Aorta (tissue), 5 donors: ENCODE results near the gene TEKT5. TPM values are rescaled to one million over a fixed set of nuclear protein-coding genes. Genes with fewer than 3 reads are reported as not detected.
A peak's percentile ranks its signal among the peaks of the same experiment; 100 is the strongest.

Source experiments
- ATAC-seq: fragments of 200-7000 bp; cut with Tn5 transposase; one replicate; pipeline ENCODE4 v1.9.1; 2022; ENCODE audit warnings: moderate library complexity; ENCODE audit not compliant: low FRiP score
- DNase-seq, 2 donors: peaks; one replicate each; pipeline ENCODE4 v3.0.0-alpha.2; 2020
- H3K27ac ChIP-seq, 2 donors: one replicate each; pipeline ENCODE4 v1.5.1; 2013; ENCODE audit warnings: low read length in 2 of 2, mild to moderate bottlenecking in 2 of 2, moderate library complexity in 2 of 2, control low read depth in 1 of 2, inconsistent platforms in 1 of 2, low read depth in 1 of 2
- H3K27me3 ChIP-seq, 2 donors: one replicate each; pipeline ENCODE4 v1.6.1; 2013; ENCODE audit warnings: control low read depth in 1 of 2, low read length in 1 of 2, mild to moderate bottlenecking in 1 of 2, moderate library complexity in 1 of 2; ENCODE audit not compliant: insufficient read depth in 2 of 2, control insufficient read depth in 1 of 2
- H3K36me3 ChIP-seq, 2 donors: one replicate each; pipeline ENCODE4 v1.6.1; 2013; ENCODE audit warnings: control low read depth in 1 of 2, low read length in 1 of 2, mild to moderate bottlenecking in 1 of 2; ENCODE audit not compliant: insufficient read depth in 2 of 2, control insufficient read depth in 1 of 2
- H3K4me1 ChIP-seq, 2 donors: one replicate each; pipeline ENCODE4 v1.6.1; 2013; ENCODE audit warnings: low read length in 2 of 2, control low read depth in 1 of 2, mild to moderate bottlenecking in 1 of 2, moderate library complexity in 1 of 2; ENCODE audit not compliant: insufficient read depth in 2 of 2, control insufficient read depth in 1 of 2
- H3K4me3 ChIP-seq, 2 donors: one replicate each; pipeline ENCODE4 v1.5.1; 2013; ENCODE audit warnings: low read length in 2 of 2, control low read depth in 1 of 2, mild to moderate bottlenecking in 1 of 2
- H3K9me3 ChIP-seq: one replicate; pipeline ENCODE4 v1.6.1; 2013; ENCODE audit warnings: mild to moderate bottlenecking, low read length; ENCODE audit not compliant: control insufficient read depth
- WGBS, 2 donors: extraction: QIAGEN DNeasy Blood & Tissue Kit; methylation state at CpG; one replicate each; pipeline ENCODE4 v1.1.7; 2013; 5-methylcytosine and 5-hydroxymethylcytosine counted together
- intact Hi-C, 2 donors: fragments of 100-400 bp; cut with DNase I; formaldehyde crosslinking; loops; one replicate each; pipeline versions ENCODE4 v1.14.2 to v1.15.0; 2022
- polyA plus RNA-seq, 2 donors: library from polyadenylated mRNA; stranded (reverse); fragments of 200-250 nt; gene quantifications; one replicate each; pipeline ENCODE4 v1.2.3, GENCODE V29; 2013
- total RNA-seq, 2 donors: library from RNA; stranded (reverse); fragmentation: NEBNext Ultra II Directional; extraction: Animal tissue kit (Norgen Biotek cat#: 25700); gene quantifications; one replicate each; pipeline ENCODE4 v1.2.1, GENCODE V29; 2021
- donor health status: healthy with polysubstance abuse.
- donor health status: Bipolar disorder and iron deficiency.
- donor health status: DM: no; HTN: no; CAD: no.
- donor health status: DM: no; HTN: no; CAD: no.
- donor health status: DM: yes; HTN: yes; CAD: no.

TEKT5 gene
- total and polyA plus RNA-seq, 4 donors, result 0.29 to 2.9 (median 0.39) TPM; not detected in 1

GRCh38 chr16:10647721-10648296, 46.9 kb downstream of the TEKT5 start:
- Histone ChIP-seq H3K27me3 (no peaks in the 10 kb centered on the region), H3K36me3 (no peaks in the 10 kb centered on the region), H3K27ac (no peak overlapping the region), H3K9me3 (no peaks in the 10 kb centered on the region), H3K4me3 (no peak overlapping the region), H3K4me1 (no peaks in the 10 kb centered on the region)
- intact Hi-C loops, result no loop called here
- ATAC-seq, result no peak
- DNase-seq, result peak in 1 of 2 donors; percentile 0
- 93% methylated on average over 4 of the region's 4 CpGs for WGBS, 2 donors

- H3K27ac ChIP-seq, result no peak overlapping the region
- no peak overlapping the region for H3K4me3 ChIP-seq
- no peaks in the 10 kb centered on the region for H3K4me1 ChIP-seq
- 94 to 95% methylated on average over 10 of the region's 10 CpGs for WGBS, 2 donors
- no peak for DNase-seq
- no peaks in the 10 kb centered on the region for H3K36me3 ChIP-seq
- ATAC-seq, result no peak
- intact Hi-C loops, result no loop called here
- H3K27me3 ChIP-seq, result no peaks in the 10 kb centered on the region
- H3K9me3 ChIP-seq, result no peaks in the 10 kb centered on the region
Observed at GRCh38 chr16:10647264-10647720, 47.4 kb downstream of the TEKT5 start.

GRCh38 chr16:10646581-10647263, 48.0 kb downstream of the TEKT5 start:
- H3K4me3 ChIP-seq, result no peak overlapping the region
- WGBS, 2 donors, result 70 to 82% methylated on average over 9 of the region's 9 CpGs
- H3K4me1 ChIP-seq, result no peaks in the 10 kb centered on the region
- ATAC-seq (no peak), DNase-seq (peak in 1 of 2 donors; percentile 45)
- no peaks in the 10 kb centered on the region for H3K36me3 ChIP-seq
- no peaks in the 10 kb centered on the region for H3K9me3 ChIP-seq
- intact Hi-C loops, result no loop called here
- H3K27ac ChIP-seq, result no peak overlapping the region
- H3K27me3 ChIP-seq, result no peaks in the 10 kb centered on the region

- DNase-seq (no peak), ATAC-seq (no peak)
- Histone ChIP-seq H3K27ac (no peak overlapping the region), H3K4me1 (no peaks in the 10 kb centered on the region), H3K27me3 (no peaks in the 10 kb centered on the region), H3K36me3 (no peaks in the 10 kb centered on the region), H3K4me3 (no peak overlapping the region), H3K9me3 (peaks cover under 1% of the 10 kb centered on the region)
- WGBS, 2 donors, result 65 to 72% methylated on average over 1 of the region's 1 CpG
- intact Hi-C loops, result no loop called here
Observed at GRCh38 chr16:10646228-10646580, 48.5 kb downstream of the TEKT5 start.

GRCh38 chr16:10644092-10644491, 50.6 kb downstream of the TEKT5 start:
- Histone ChIP-seq H3K4me1 (no peaks in the 10 kb centered on the region), H3K27me3 (no peaks in the 10 kb centered on the region), H3K36me3 (no peaks in the 10 kb centered on the region), H3K9me3 (peaks cover 3% of the 10 kb centered on the region), H3K4me3 (no peak overlapping the region), H3K27ac (no peak overlapping the region)
- no peak for ATAC-seq
- no peak for DNase-seq
- WGBS, 2 donors, result 84 to 88% methylated on average over 6 of the region's 6 CpGs
- intact Hi-C loops, result no loop called here

GRCh38 chr16:10642964-10643363, 51.8 kb downstream of the TEKT5 start:
- H3K9me3 ChIP-seq, result peaks cover 3% of the 10 kb centered on the region
- H3K36me3 ChIP-seq, result no peaks in the 10 kb centered on the region
- H3K4me3 ChIP-seq, result no peak overlapping the region
- intact Hi-C loops, result no loop called here
- ATAC-seq (no peak), DNase-seq (peak in 1 of 2 donors; percentile 3)
- no peak overlapping the region for H3K27ac ChIP-seq
- no peaks in the 10 kb centered on the region for H3K27me3 ChIP-seq
- WGBS, 2 donors, result 91 to 95% methylated on average over 7 of the region's 7 CpGs
- H3K4me1 ChIP-seq, result no peaks in the 10 kb centered on the region

DNA sequence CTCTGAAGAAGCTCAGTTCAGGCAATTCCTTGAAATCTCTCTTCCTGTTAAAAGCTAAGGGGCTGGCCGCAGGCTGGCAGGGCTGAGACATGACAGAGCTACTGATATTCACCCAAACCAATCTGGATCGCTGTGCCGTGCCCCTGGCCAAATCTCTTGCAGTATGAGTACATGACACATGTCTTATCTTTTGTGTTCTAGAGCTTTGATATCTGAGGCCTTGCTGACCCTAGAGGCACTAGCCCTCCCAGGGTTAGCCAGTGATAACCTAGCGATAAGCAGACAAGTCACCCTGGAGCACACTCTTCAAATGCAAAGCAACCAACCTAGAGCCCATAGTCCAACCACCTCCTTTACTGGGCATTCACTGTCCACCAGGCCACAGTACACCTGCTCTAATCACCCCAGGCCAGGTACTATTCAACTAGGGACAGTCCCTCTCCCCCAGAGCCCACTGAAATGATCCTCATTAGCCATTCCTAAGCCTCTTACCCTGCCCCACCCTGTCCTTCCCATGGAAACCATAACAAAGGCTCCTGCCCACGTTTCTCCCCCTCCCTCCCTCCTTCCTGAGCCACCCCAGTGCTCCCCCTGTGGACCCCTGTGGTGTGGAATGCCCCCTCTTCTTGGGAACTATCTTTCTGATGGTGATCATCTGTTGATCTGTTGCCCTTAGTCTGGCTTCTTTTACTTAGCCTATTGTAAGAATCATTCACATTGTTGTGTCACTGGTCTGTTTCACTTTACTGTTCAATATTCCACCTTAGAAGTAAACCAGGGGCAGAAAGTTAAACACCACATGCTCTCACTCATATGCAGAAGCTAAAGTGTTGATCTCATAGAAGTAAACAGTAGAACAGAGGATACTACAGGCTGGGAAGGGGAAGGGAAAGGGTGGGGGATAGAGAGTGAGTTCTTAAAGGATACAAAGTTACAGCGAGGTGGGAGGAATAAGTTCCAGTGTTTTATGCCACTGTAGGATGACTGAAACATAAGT, 52.5 kb downstream of the TEKT5 start:
- DNase-seq (peak in 1 of 2 donors; percentile 63), ATAC-seq (no peak)
- H3K27me3 ChIP-seq, result no peaks in the 10 kb centered on the region
- WGBS, 2 donors, result 64 to 72% methylated on average over 6 of the region's 6 CpGs
- H3K4me3 ChIP-seq, result no peak overlapping the region
- H3K4me1 ChIP-seq, result no peaks in the 10 kb centered on the region
- peaks cover 3% of the 10 kb centered on the region for H3K9me3 ChIP-seq
- H3K27ac ChIP-seq, result no peak overlapping the region
- intact Hi-C loops, result no loop called here
- no peaks in the 10 kb centered on the region for H3K36me3 ChIP-seq

GRCh38 chr16:10641555-10641952, 53.2 kb downstream of the TEKT5 start:
- WGBS, 2 donors, result 87 to 95% methylated on average over 7 of the region's 7 CpGs
- H3K4me3 ChIP-seq, result no peak overlapping the region
- no peaks in the 10 kb centered on the region for H3K4me1 ChIP-seq
- ATAC-seq (no peak), DNase-seq (no peak)
- H3K27ac ChIP-seq, result no peak overlapping the region
- intact Hi-C loops, result no loop called here
- H3K36me3 ChIP-seq, result no peaks in the 10 kb centered on the region
- H3K9me3 ChIP-seq, result peaks cover 3% of the 10 kb centered on the region
- H3K27me3 ChIP-seq, result no peaks in the 10 kb centered on the region
